LNCaP clone FGC (cell line): ENCODE data around the gene F8A2.

Source experiments
- DNase-seq: peaks from one replicate; pipeline ENCODE4 v3.0.0-alpha.2; 2011; ENCODE audit warnings: low read depth
- H3K4me3 ChIP-seq: 2 replicates; pipeline ENCODE4 v1.5.1; 2011; ENCODE audit warnings: mild to moderate bottlenecking, low read depth, low read length, control low read depth
- CTCF ChIP-seq: IDR thresholded peaks from 2 replicates; pipeline ENCODE4 v1.5.1; 2012; ENCODE audit warnings: mild to moderate bottlenecking; ENCODE audit not compliant: control insufficient read depth, insufficient read depth; ENCODE audit errors: extremely low read depth

Gene F8A2

DNA sequence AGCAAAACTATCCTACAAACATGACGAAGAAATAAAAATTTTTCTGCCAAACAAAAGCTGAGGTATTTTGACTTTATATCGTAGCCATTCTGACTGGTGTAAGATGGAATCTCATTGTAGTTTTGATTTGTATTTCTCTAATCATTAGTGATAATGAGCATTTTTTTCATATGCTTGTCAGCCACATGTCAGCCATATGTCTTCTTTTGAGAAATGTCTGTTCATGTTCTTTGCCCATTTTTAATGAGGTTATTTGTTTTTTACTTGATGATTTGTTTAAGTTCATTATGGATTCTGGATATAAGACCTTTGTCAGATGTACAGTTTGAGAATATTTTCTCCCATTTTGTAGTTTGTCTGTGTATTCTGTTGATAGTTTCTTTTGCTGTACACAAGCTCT is 24.5 kb downstream of the F8A2 start:
- no peak for DNase-seq
- no peak for TF ChIP-seq CTCF
- no peak overlapping the region for H3K4me3 ChIP-seq

- no peak for TF ChIP-seq CTCF
- DNase-seq: no peak
- no peak overlapping the region for H3K4me3 ChIP-seq
Measured at GRCh38 chrX:155417769-155418168, 35.9 kb downstream of the F8A2 start.
